ENCODE data around the gene FIBCD1.
A peak's percentile ranks its signal among the peaks of the same experiment; 100 is the strongest.

FIBCD1 gene

GRCh38 chr9:130929571-130930038 lies 9.4 kb downstream of the FIBCD1 start:
- no peak for TF ChIP-seq CTCF (IDR thresholded peaks at IDR 0.05; ENCODE audit: control extremely low read depth, extremely low read depth, low read depth, missing control alignments)
- CTCF ChIA-PET: interaction anchor here (1.1 kb wide), 2 partner anchors 13 to 64 kb away, joined by 3 read pairs; no protein-coding TSS in a partner anchor
- POLR2A ChIA-PET: no interaction called here
- DNase-seq (ENCODE audit: extremely low spot score): no peak

- TF ChIP-seq CTCF (IDR thresholded peaks at IDR 0.05; ENCODE audit: control extremely low read depth, extremely low read depth, low read depth, missing control alignments): no peak
Measured at GRCh38 chr9:130927995-130928900, 10.8 kb downstream of the FIBCD1 start.

GRCh38 chr9:130927338-130927737 lies 11.7 kb downstream of the FIBCD1 start:
- no peak for DNase-seq (ENCODE audit: extremely low spot score)
- TF ChIP-seq CTCF (IDR thresholded peaks at IDR 0.05; ENCODE audit: control extremely low read depth, extremely low read depth, low read depth, missing control alignments): no peak
- ChIA-PET CTCF (interaction anchor here (1.2 to 2.1 kb wide), 6 partner anchors 9 to 156 kb away, joined by 3 to 12 read pairs (median 4); no protein-coding TSS in a partner anchor), POLR2A (no interaction called here)

More at GRCh38 chr9:130927995-130928900, 10.8 kb downstream of the FIBCD1 start:
- ChIA-PET POLR2A (no interaction called here), CTCF (interaction anchor here (1.1 to 2.1 kb wide), 7 partner anchors 10 to 157 kb away, joined by 3 to 12 read pairs (median 4); no protein-coding TSS in a partner anchor)
- peak; percentile 79 for DNase-seq (ENCODE audit: extremely low spot score)

- no peak for TF ChIP-seq CTCF (IDR thresholded peaks at IDR 0.05; ENCODE audit: control extremely low read depth, extremely low read depth, low read depth, missing control alignments)
- ChIA-PET POLR2A (no interaction called here), CTCF (interaction anchor here (0.8 to 1.3 kb wide), 2 partner anchors 10 to 18 kb away, joined by 3 to 5 read pairs; no protein-coding TSS in a partner anchor)
- DNase-seq (ENCODE audit: extremely low spot score): no peak
Measured at GRCh38 chr9:130925050-130925678, 13.9 kb downstream of the FIBCD1 start.

- TF ChIP-seq CTCF (IDR thresholded peaks at IDR 0.05; ENCODE audit: control extremely low read depth, extremely low read depth, low read depth, missing control alignments): no peak
- ChIA-PET CTCF (no interaction called here), POLR2A (no interaction called here)
- DNase-seq (ENCODE audit: extremely low spot score): no peak
Measured at GRCh38 chr9:130924448-130924788, 14.6 kb downstream of the FIBCD1 start.

GRCh38 chr9:130923611-130924447 lies 15.2 kb downstream of the FIBCD1 start:
- DNase-seq (ENCODE audit: extremely low spot score): no peak
- ChIA-PET POLR2A (no interaction called here), CTCF (no interaction called here)
- no peak for TF ChIP-seq CTCF (IDR thresholded peaks at IDR 0.05; ENCODE audit: control extremely low read depth, extremely low read depth, low read depth, missing control alignments)
